HCT116 (cell line): ENCODE data around the gene WFDC2. TPM values are rescaled to one million over a fixed set of nuclear protein-coding genes. Genes with fewer than 3 reads are reported as not detected.

Experiments used
- ATAC-seq: fragments of 200-7000 bp; cut with Tn5 transposase; 2 replicates; pipeline ENCODE4 v1.9.1; 2020; ENCODE audit warnings: mild to moderate bottlenecking, moderate library complexity
- BruUV-seq: library from RNA; stranded (reverse); fragments of 400-500 nt; replicated peaks from 2 replicates; lab custom pipeline; 2021; lab: Mats Ljungman, UMichigan
- CTCF ChIA-PET: fragments of 300-600 bp; sonication (Branson Sonifier 250); formaldehyde crosslinking; loops from one replicate; lab custom pipeline; 2021; ENCODE audit warnings: antibody characterized with exemption; lab: Charles Lee
- POLR2A ChIA-PET: fragments of 300-600, 350-600 bp; sonication (Branson Sonifier 250); formaldehyde crosslinking; loops from one replicate; lab custom pipeline; 2021; ENCODE audit warnings: antibody characterized with exemption; lab: Charles Lee
- RAD21 ChIA-PET, 2 experiments: fragments of 300-600 bp; sonication (Branson Sonifier 250); formaldehyde crosslinking; loops; one replicate each; lab custom pipeline; 2023; ENCODE audit warnings: low total read pairs in 2 of 2; ENCODE audit not compliant: uncharacterized antibody in 2 of 2, unreplicated experiment in 2 of 2, low non-redundant PET in 1 of 2; lab: Charles Lee
- DNase-seq: peaks from one replicate; pipeline ENCODE4 v3.0.0-alpha.2; 2010; ENCODE audit warnings: low read depth, low spot score
- H2AFZ ChIP-seq: fragments of 200-600 bp; shearing (Covaris generic), sonication (generic); 2 replicates; pipeline ENCODE4 v1.6.1; 2017; ENCODE audit warnings: low read depth, mixed run types, mixed read lengths, antibody characterized with exemption, low read length; ENCODE audit not compliant: poor library complexity, severe bottlenecking
- H3K27ac ChIP-seq: 2 replicates; pipeline ENCODE4 v1.5.1; 2012; ENCODE audit warnings: low read depth, low read length
- H3K27me3 ChIP-seq: fragments of 200-600 bp; sonication (generic); 2 replicates; pipeline ENCODE4 v1.6.1; 2016; ENCODE audit warnings: mixed run types, low read length, mixed read lengths; ENCODE audit not compliant: insufficient read depth
- H3K36me3 ChIP-seq, 2 experiments: fragments of 200-500 bp in 1 of 2; fragments of 200-600 bp in 1 of 2; sonication (Bioruptor generic) in 1 of 2; sonication (generic) in 1 of 2; 2 replicates each; pipeline versions ENCODE4 v1.5.1 to v1.6.1; 2014 to 2016; ENCODE audit warnings: low read length in 2 of 2, inconsistent platforms in 1 of 2, mixed read lengths in 1 of 2, mixed run types in 1 of 2; ENCODE audit not compliant: insufficient read depth in 2 of 2, control insufficient read depth in 1 of 2
- H3K4me1 ChIP-seq, 2 experiments: fragments of 200-600 bp in 1 of 2; sonication (generic) in 1 of 2; 2 replicates each; pipeline versions ENCODE4 v1.5.1 to v1.6.1; 2012 to 2017; ENCODE audit warnings: low read length in 2 of 2, inconsistent platforms in 1 of 2, mild to moderate bottlenecking in 1 of 2, mixed read lengths in 1 of 2, mixed run types in 1 of 2, moderate library complexity in 1 of 2; ENCODE audit not compliant: insufficient read depth in 2 of 2, control insufficient read depth in 1 of 2
- H3K4me2 ChIP-seq: fragments of 200-600 bp; sonication (generic); 2 replicates; pipeline ENCODE4 v1.6.1; 2017; ENCODE audit warnings: mixed run types, low read length, mixed read lengths
- H3K4me3 ChIP-seq, 2 experiments: fragments of 200-600 bp in 1 of 2; sonication (generic) in 1 of 2; replicated peaks in 1 of 2; 2 replicates each; pipeline ENCODE4 v1.5.1; 2011 to 2016; ENCODE audit warnings: low read length in 2 of 2, control low read depth in 1 of 2, low read depth in 1 of 2, mild to moderate bottlenecking in 1 of 2, mixed read lengths in 1 of 2, mixed run types in 1 of 2
- H3K79me2 ChIP-seq: fragments of 200-600 bp; sonication (generic); 2 replicates; pipeline ENCODE4 v1.6.1; 2017; ENCODE audit warnings: mild to moderate bottlenecking, mixed run types, low read length, moderate library complexity, mixed read lengths; ENCODE audit not compliant: insufficient read depth
- H3K9ac ChIP-seq: fragments of 200-600 bp; sonication (generic); 2 replicates; pipeline ENCODE4 v1.6.1; 2016; ENCODE audit warnings: low read length, mixed read lengths
- H3K9me2 ChIP-seq: fragments of 200-600 bp; sonication (generic), shearing (Covaris generic); 2 replicates; pipeline ENCODE4 v1.6.1; 2017; ENCODE audit warnings: mixed run types, mild to moderate bottlenecking, moderate library complexity; ENCODE audit not compliant: insufficient read depth
- H3K9me3 ChIP-seq, 2 experiments: fragments of 200-500 bp in 1 of 2; fragments of 200-600 bp in 1 of 2; sonication (Bioruptor generic) in 1 of 2; sonication (generic) in 1 of 2; 2 replicates each; pipeline ENCODE4 v1.6.1; 2014 to 2017; ENCODE audit warnings: low read length in 2 of 2, mixed read lengths in 2 of 2, inconsistent platforms in 1 of 2, low read depth in 1 of 2, mild to moderate bottlenecking in 1 of 2, mixed run types in 1 of 2, moderate library complexity in 1 of 2; ENCODE audit not compliant: control insufficient read depth in 1 of 2, insufficient read depth in 1 of 2
- H4K20me1 ChIP-seq: fragments of 200-600 bp; sonication (generic), shearing (Covaris generic); 2 replicates; pipeline ENCODE4 v1.6.1; 2017; ENCODE audit warnings: mixed run types, mild to moderate bottlenecking, moderate library complexity; ENCODE audit not compliant: insufficient read depth
- CEBPB ChIP-seq: IDR thresholded peaks from 2 replicates; pipeline ENCODE4 v1.6.1; 2012; ENCODE audit warnings: low read depth
- POLR2AphosphoS5 ChIP-seq: IDR thresholded peaks from 2 replicates; pipeline ENCODE4 v1.6.1; 2011; ENCODE audit warnings: mild to moderate bottlenecking, low read depth, low read length, moderate library complexity
- RAD21 ChIP-seq: IDR thresholded peaks from 2 replicates; pipeline ENCODE4 v1.6.1; 2012; ENCODE audit warnings: low read depth, mild to moderate bottlenecking
- intact Hi-C: fragments of 100-400 bp; cut with micrococcal nuclease; formaldehyde crosslinking; loops from 2 replicates; pipeline ENCODE4 v1.10.0; 2022
- total RNA-seq: library from RNA; stranded (reverse); gene quantifications from one replicate; pipeline ENCODE4 v1.2.1, GENCODE V29; 2021; ENCODE audit not compliant: unreplicated experiment
- TF ChIP-seq, protein P1 (sequence below): IDR thresholded peaks from 2 replicates; pipeline ENCODE4 v1.6.1; 2011; ENCODE audit warnings: mild to moderate bottlenecking, low read length, moderate library complexity; ENCODE audit not compliant: insufficient replicate concordance; ENCODE audit errors: extremely low read depth

WFDC2 gene
- total RNA-seq, 1 experiment from 2014 or later, result 1.1 TPM

GRCh38 chr20:45507011-45507820 is 37.7 kb downstream of the WFDC2 start:
- peak overlapping the region; percentile 52; the same call in 1 of the 2 replicates for H3K4me2 ChIP-seq

More at GRCh38 chr20:45507011-45507820, 37.7 kb downstream of the WFDC2 start:
- no peak for ATAC-seq
- H3K9me3 ChIP-seq, result no peaks in the 10 kb centered on the region
- peak; percentile 65 for TF ChIP-seq CEBPB
- TF ChIP-seq POLR2AphosphoS5, result 0 out of 2 replicates have a peak, but pooled peaks have one; percentile 12
- TF ChIP-seq, protein P1, sequence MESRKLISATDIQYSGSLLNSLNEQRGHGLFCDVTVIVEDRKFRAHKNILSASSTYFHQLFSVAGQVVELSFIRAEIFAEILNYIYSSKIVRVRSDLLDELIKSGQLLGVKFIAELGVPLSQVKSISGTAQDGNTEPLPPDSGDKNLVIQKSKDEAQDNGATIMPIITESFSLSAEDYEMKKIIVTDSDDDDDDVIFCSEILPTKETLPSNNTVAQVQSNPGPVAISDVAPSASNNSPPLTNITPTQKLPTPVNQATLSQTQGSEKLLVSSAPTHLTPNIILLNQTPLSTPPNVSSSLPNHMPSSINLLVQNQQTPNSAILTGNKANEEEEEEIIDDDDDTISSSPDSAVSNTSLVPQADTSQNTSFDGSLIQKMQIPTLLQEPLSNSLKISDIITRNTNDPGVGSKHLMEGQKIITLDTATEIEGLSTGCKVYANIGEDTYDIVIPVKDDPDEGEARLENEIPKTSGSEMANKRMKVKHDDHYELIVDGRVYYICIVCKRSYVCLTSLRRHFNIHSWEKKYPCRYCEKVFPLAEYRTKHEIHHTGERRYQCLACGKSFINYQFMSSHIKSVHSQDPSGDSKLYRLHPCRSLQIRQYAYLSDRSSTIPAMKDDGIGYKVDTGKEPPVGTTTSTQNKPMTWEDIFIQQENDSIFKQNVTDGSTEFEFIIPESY, result no peak
- TF ChIP-seq RAD21, result no peak
- TF ChIP-seq, all 23 proteins: peak for 2
- DNase-seq, result no peak
- POLR2A ChIA-PET, result no interaction called here
- H3K27me3 ChIP-seq, result no peaks in the 10 kb centered on the region
- no peaks in the 10 kb centered on the region for H3K36me3 ChIP-seq
- intact Hi-C loops, result no loop called here
- BruUV-seq, result no TSS peak
- H3K9me2 ChIP-seq, result no peaks in the 10 kb centered on the region
- no peaks in the 10 kb centered on the region for H4K20me1 ChIP-seq
- H3K9ac ChIP-seq, result no peak overlapping the region
- H2AFZ ChIP-seq, result no peak overlapping the region
- RAD21 ChIA-PET, result no interaction called here
- H3K4me1 ChIP-seq, result peaks cover 0 to 19% of the 10 kb centered on the region in 2 experiments; a peak in 2 of 4 replicates
- H3K4me3 ChIP-seq, result no peak overlapping the region
- H3K27ac ChIP-seq, result no peak overlapping the region
- CTCF ChIA-PET, result no interaction called here
- no peaks in the 10 kb centered on the region for H3K79me2 ChIP-seq
